EH (cell line): ENCODE results near the gene ESRRB.
A peak's percentile ranks its signal among the peaks of the same experiment; 100 is the strongest.

Source experiments
- DNase-seq: peaks from one replicate; pipeline ENCODE4 v3.0.0-alpha.2; 2015; ENCODE audit warnings: low read depth

The ESRRB gene

DNA sequence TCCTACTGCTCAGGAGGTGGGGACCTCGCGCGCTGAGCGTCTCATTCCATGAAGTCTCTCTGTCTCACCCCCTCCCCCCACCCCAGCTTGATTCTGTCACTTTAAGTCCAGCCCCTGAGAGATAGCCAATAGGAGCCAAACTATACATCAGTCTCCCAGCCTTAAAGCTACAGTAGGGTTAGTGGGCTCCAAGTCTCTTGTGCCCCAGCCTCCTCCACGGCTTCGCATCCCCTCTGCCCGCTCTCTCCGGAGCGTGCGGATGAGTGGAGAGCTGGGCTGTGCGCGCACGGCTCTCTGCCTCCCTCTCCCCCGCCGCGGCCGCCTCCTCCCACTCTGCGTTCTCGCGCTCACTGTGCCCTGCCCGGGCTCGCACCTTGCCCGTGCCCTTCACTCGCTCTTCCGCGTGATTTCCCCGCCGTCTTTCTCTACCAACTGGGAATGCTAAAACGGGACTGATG, at the start of gene ESRRB:
Gene ESRRB (plus strand): TSS at position 191 of the 458 bp plus-strand sequence. CDS start 265 bp downstream, at position 456.
- peak; percentile 22 for DNase-seq

DNA sequence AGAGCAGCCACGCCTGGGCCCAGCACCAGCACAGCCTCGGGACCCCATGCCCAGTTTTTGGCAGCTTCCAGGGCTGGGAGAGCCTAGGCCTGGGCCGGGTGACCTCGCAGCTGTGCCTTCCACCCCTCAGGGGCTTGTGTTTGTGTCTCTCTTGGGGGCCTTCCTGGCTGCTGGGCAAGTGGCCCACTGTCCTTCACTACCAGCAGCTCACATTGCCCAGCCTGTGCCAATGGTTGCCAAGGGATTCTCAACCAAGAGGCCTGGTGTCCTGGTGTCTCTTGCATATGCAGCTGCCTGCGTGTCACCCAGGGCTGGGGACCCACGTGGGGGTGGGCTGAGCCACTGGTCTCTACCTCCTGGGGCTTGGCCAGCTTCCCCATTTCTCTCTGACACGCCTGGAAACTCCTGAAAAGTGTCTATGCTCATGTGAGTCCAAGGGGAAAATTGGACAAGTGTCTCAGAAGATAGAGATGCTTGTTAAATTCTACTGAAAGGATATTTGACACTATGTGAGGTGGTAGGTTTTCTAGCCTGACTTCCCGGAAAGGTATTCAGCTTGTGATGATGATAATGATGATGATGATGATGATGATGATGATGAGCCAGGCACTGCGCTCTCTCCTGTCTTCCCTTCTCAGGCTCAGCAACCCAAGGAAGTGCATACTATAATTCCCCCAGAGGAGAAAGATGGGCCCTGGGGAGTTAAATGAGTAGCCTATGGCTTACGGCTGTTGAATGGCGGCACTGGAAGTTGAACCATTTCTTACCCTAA, 48.8 kb upstream of the ESRRB start:
- no peak for DNase-seq

DNA sequence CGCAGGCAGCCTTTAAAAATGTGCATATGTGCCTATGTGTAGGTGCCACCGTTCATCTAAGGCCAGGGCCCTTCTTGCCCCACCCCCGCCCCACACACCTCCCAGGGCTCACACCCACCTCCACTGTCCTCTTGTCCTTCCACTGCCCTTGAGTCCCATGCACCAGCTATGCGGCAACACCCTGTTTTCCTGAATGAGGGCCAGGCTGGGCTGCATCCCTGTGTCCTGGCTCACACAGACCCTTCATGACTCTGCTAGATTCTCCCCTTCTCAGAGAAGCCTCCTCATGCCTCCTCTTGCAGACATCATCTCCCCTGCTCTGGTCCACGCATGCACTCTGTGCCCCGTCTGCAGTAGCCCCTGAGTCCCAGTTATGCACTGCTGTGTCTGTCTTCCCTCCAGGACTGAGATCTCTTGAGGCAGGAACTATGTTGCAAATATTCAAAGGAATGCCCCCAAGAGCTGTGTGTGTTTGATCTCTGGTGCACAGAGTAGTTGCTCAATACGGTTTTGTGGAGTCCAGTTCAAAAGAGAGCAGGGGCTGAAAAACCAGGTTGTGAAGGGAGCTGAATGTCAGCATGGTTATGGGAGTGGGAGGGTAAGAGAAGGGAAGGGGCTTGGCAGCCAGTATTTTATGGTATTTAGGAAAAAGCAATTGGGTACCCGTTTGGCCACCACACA, 47.3 kb upstream of the ESRRB start:
- DNase-seq: no peak

DNA sequence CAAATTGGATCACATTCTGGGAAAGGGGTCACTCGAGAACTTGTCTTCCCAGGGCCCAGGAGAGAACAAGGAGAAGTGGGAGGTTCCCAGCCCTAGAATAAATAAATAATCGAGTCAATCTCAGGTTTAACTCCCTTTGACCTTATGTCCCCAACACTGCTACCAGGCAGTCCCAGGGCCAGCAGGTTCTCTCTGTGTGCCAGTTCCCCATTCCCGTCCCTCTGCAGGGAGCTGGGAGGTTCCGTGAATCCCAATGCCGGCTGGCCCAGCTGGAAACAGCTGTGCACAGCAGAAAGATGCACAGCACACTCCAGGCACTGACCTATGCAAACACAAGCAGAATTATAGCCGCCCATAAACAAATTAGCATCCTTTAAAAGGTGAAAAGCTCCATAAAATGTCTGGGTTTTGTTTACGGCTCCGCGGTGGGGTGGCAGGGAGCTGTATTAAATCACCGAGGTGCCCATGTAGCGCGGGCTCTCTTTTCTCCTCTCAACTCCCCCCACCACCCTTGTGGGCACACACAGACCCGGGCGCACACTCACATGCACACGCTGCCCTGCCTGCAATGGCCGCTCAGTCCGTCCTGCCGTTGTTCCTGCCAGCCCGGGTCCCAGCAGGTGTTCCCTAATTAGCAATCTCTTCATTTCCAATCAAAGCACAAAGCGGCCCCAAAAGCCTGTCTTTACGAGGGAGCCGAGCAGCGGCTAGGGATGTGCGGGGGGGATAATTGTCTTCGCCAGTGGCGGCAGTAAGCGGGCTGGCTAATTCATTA, 46.6 kb upstream of the ESRRB start:
- DNase-seq: no peak

- DNase-seq: no peak
Measured at GRCh38 chr14:76329951-76330350, 46.0 kb upstream of the ESRRB start.

- no peak for DNase-seq
Measured at GRCh38 chr14:76330411-76331327, 45.3 kb upstream of the ESRRB start.

DNA sequence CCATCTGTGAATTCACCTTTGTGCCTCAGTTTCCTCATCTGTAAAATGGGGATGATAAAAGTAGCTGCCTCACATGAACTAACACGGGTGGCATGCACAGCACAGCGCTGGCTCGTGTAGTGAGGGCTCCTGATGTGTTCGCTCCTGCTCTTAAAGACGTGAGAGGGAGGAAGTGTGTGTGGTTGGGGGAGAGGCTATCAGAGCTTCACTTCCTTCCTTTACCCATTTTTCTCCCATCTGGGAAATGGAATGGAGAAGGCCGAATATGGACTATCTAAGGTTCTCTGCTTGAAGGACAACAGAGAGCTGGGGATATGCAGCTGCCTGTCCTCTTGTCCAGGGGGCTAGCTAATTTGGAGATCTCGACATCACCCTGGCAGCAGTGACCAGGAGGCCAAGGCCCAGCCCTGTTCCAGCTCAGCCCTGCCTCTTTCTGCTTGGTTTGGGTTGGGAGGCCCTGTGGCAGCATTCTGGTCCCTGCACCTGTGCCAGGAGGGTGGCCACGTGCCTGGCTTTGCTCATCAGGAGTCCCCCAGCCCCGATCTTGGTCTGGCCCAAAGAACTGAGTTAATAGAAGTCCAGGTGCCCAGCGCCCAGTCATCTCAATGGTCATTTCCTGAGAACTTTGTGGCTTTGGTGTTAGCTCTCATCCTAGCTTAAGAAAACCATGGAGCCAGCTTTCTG, 44.5 kb upstream of the ESRRB start:
- no peak for DNase-seq

DNA sequence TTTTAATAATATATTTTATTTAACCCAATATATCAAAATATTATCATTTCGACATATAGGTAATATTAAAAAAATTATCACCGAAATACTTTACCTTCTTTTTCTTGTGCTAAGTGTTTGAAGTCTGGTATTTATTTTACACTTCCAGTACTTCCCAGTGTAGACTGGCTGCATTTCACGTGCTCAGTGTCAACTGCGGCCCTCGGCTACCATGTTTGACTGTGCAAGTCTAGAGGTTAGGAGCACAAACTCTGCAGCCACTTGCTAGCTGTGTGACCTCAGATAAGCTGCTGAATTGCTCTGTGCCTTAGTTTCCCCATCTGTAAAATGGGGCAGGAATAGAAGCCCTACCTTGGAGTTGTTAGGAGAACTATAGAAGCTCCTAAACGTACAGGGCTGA, 42.3 kb upstream of the ESRRB start:
- no peak for DNase-seq

GRCh38 chr14:76334316-76334715, 41.6 kb upstream of the ESRRB start:
- no peak for DNase-seq

DNA sequence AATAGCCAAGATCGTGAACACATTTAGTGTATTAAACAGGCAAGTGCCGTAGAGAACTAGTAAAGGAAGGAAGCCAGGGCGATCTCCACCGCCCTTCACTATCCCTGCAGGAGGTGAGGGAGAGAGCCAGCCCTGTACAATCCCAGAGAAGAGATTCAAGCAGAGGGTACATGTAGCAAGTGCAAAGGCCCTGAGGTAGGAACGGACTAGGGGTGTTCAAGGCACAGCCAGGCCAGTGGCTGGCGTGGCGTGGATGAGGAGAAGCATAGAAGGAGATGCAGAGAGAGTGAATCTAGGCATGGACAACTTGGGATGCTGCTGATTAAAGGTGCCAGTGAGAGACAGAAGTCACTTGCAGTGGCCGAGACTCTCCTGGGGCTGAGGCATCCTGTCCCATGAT, 39.1 kb upstream of the ESRRB start:
- DNase-seq: no peak

- DNase-seq: peak; percentile 23
Measured at GRCh38 chr14:76337635-76338545, 38.0 kb upstream of the ESRRB start.

- no peak for DNase-seq
Measured at GRCh38 chr14:76339728-76340615, 36.0 kb upstream of the ESRRB start.

DNA sequence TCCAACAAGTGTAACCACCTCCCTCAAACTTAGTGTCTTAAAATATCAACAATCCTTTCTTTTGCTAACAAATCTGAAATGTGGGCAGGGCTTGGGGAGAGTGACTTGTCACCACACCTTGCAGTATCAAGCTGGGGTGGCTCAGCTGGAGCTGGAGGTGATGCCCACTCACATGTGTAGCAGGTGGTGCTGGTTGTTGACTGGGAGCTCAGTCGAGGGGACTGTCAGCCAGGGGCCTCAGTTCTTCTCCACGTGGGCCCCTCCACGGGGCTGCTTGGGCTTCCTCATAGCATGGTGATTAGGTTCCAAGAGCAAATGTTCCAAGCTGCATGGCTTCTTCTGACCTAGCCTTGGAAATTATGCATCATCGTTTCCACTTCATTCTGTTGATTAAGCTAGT, 32.6 kb upstream of the ESRRB start:
- DNase-seq: no peak

- DNase-seq: peak; percentile 14
Measured at GRCh38 chr14:76346391-76347160, 29.4 kb upstream of the ESRRB start.

DNA sequence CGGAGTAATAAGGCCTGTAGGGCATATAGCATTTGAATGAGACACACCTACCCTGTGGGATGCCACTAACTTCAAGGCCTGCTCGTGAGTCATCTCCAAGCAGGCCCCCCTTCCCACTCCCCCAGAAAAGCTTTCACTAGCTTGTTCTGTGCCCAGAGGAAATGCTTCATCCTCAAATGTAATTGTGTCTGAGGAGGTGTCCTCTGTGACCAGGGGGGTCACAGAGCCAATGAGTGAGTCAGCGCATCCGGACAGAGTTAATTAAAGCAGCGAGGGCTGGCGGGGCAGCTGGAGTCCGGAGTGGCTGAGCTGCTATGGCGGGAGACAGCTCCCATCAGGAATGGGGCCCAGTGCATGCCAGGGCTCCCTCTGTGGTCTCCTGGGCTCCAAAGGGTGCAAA, 27.0 kb upstream of the ESRRB start:
- peak; percentile 93 for DNase-seq

DNA sequence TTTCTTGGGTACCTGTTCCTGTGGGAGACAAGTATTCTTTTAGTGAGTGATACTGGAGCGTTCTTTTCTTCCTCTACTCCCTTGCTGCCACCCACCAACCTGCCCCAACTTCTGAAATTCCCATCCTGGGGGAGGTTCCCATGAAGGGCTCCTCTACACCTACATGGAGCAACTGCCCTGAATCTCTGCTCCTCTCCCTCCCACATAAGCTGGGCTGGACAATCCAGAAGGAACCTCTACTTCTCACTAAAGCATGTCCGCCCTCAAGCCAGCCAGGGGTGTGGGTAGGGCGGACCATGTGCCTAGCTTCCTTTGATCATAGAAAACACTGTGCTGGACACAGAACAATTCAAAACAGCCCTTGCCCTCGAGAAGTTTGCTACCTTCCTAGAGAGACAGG, 25.9 kb upstream of the ESRRB start:
- DNase-seq: no peak

DNA sequence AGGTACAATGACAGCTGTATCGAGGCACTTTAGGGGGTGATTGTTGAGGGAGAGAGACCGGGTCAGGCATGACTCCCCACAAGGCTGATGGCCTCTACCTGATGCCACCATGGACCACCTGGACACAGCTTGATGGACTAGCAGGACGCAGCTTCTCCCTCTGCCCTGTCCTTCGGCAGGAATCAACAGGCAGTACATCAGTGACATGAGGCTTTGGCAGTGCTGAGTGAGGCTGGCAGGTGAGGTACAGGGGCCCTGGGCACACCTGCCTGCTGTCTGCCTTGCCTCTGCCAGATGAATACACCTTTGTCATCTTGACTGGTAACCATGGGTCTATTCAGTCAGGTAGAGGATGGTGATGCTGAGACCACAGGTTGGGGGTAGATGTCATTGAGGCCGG, 25.3 kb upstream of the ESRRB start:
- DNase-seq: no peak

GRCh38 chr14:76351941-76352340, 24.0 kb upstream of the ESRRB start:
- DNase-seq: no peak
